Activated CD4-positive, alpha-beta memory T cell treated with anti-CD3 and anti-CD28 coated beads, Interleukin-2, amount 10 ng/mL, durations not matched to agents 7 days and 5 days (primary cell): ENCODE data around the gene P2RY6. TPM values are rescaled to one million over a fixed set of nuclear protein-coding genes. Genes with fewer than 3 reads are reported as not detected.
A peak's percentile ranks its signal among the peaks of the same experiment; 100 is the strongest.

Experiments used
- CTCF ChIA-PET: fragments of 350-600 bp; sonication (Branson Sonifier 250); formaldehyde crosslinking; loops from one replicate; lab custom pipeline; 2021; ENCODE audit warnings: antibody characterized with exemption, inconsistent platforms; lab: Charles Lee
- POLR2A ChIA-PET: fragments of 350-600 bp; sonication (Branson Sonifier 250); formaldehyde crosslinking; loops from one replicate; lab custom pipeline; 2021; ENCODE audit warnings: antibody characterized with exemption; lab: Charles Lee
- DNase-seq: peaks from one replicate; pipeline ENCODE4 v3.0.0-alpha.2; 2020
- H3K27ac Mint-ChIP-seq: one replicate; pipeline ENCODE4 v1.8.0; 2021; ENCODE audit warnings: mild to moderate bottlenecking, mixed read lengths
- H3K27me3 Mint-ChIP-seq: one replicate; pipeline ENCODE4 v1.8.0; 2021; ENCODE audit warnings: mixed read lengths
- H3K36me3 Mint-ChIP-seq: one replicate; pipeline ENCODE4 v1.8.0; 2021; ENCODE audit warnings: low read depth, mixed read lengths
- H3K4me1 Mint-ChIP-seq: one replicate; pipeline ENCODE4 v1.8.0; 2021; ENCODE audit warnings: mixed read lengths
- H3K4me3 Mint-ChIP-seq: one replicate; pipeline ENCODE4 v1.8.0; 2021; ENCODE audit warnings: mild to moderate bottlenecking, mixed read lengths
- H3K9me3 Mint-ChIP-seq: one replicate; pipeline ENCODE4 v1.8.0; 2021; ENCODE audit warnings: mixed read lengths
- total RNA-seq, 2 experiments: library from RNA; stranded (reverse); gene quantifications; one replicate each; pipeline ENCODE4 v1.2.3, GENCODE V29; 2021

Gene P2RY6
- total RNA-seq: not detected

GRCh38 chr11:73271936-73272679 lies at the start of gene P2RY6:
Gene P2RY6, plus strand, starts transcription at chr11:73272338. Its CDS starts 24,181 bp downstream, at chr11:73296519.
- H3K27me3 Mint-ChIP-seq: peaks cover 19% of the 10 kb centered on the region
- no peak within 1 kb of the TSS for H3K4me3 Mint-ChIP-seq
- POLR2A ChIA-PET: no interaction called here
- CTCF ChIA-PET: interaction anchor here (1.3 to 1.4 kb wide), 2 partner anchors 16 to 79 kb away, joined by 4 read pairs; no protein-coding TSS in a partner anchor
- H3K36me3 Mint-ChIP-seq: no peaks in the 10 kb centered on the region
- no peak within 1 kb of the TSS for H3K27ac Mint-ChIP-seq
- no peaks in the 10 kb centered on the region for H3K9me3 Mint-ChIP-seq
- no peak for DNase-seq
- no peaks in the 10 kb centered on the region for H3K4me1 Mint-ChIP-seq

GRCh38 chr11:73223998-73224730 lies 48.0 kb upstream of the P2RY6 start:
- POLR2A ChIA-PET: no interaction called here
- CTCF ChIA-PET: interaction anchor here (0.6 to 1.1 kb wide), 2 partner anchors 127 to 1310 kb away, joined by 3 to 4 read pairs; no protein-coding TSS in a partner anchor
- Mint-ChIP-seq H3K4me3 (no peak overlapping the region), H3K36me3 (no peaks in the 10 kb centered on the region), H3K27me3 (peaks cover 21% of the 10 kb centered on the region), H3K9me3 (no peaks in the 10 kb centered on the region), H3K27ac (no peak overlapping the region), H3K4me1 (peaks cover 7% of the 10 kb centered on the region)
- DNase-seq: no peak

GRCh38 chr11:73225001-73225686 lies 47.0 kb upstream of the P2RY6 start:
- peaks cover 12% of the 10 kb centered on the region for H3K27me3 Mint-ChIP-seq
- no peaks in the 10 kb centered on the region for H3K9me3 Mint-ChIP-seq
- POLR2A ChIA-PET: no interaction called here
- no peaks in the 10 kb centered on the region for H3K36me3 Mint-ChIP-seq
- H3K4me1 Mint-ChIP-seq: peaks cover 6% of the 10 kb centered on the region
- DNase-seq: no peak
- H3K27ac Mint-ChIP-seq: no peak overlapping the region
- CTCF ChIA-PET: interaction anchor here (1.1 kb wide), 1 partner anchor 126 kb away, joined by 3 read pairs; no protein-coding TSS in a partner anchor
- no peak overlapping the region for H3K4me3 Mint-ChIP-seq

GRCh38 chr11:73225851-73226250 lies 46.3 kb upstream of the P2RY6 start:
- no peak overlapping the region for H3K4me3 Mint-ChIP-seq
- peak overlapping the region; percentile 14 for H3K27ac Mint-ChIP-seq
- peaks cover 9% of the 10 kb centered on the region for H3K27me3 Mint-ChIP-seq
- ChIA-PET POLR2A (no interaction called here), CTCF (no interaction called here)
- peaks cover 6% of the 10 kb centered on the region for H3K4me1 Mint-ChIP-seq
- no peak for DNase-seq
- H3K9me3 Mint-ChIP-seq: no peaks in the 10 kb centered on the region
- H3K36me3 Mint-ChIP-seq: no peaks in the 10 kb centered on the region

GRCh38 chr11:73226297-73227006 lies 45.7 kb upstream of the P2RY6 start:
- Mint-ChIP-seq H3K4me3 (no peak overlapping the region), H3K9me3 (no peaks in the 10 kb centered on the region), H3K27me3 (peaks cover 9% of the 10 kb centered on the region), H3K27ac (no peak overlapping the region), H3K36me3 (no peaks in the 10 kb centered on the region), H3K4me1 (peaks cover 6% of the 10 kb centered on the region)
- no peak for DNase-seq
- ChIA-PET CTCF (no interaction called here), POLR2A (no interaction called here)

- Mint-ChIP-seq H3K4me1 (peaks cover 6% of the 10 kb centered on the region), H3K4me3 (no peak overlapping the region), H3K36me3 (no peaks in the 10 kb centered on the region), H3K9me3 (no peaks in the 10 kb centered on the region), H3K27ac (no peak overlapping the region), H3K27me3 (peaks cover 9% of the 10 kb centered on the region)
- POLR2A ChIA-PET: no interaction called here
- DNase-seq: no peak
- CTCF ChIA-PET: no interaction called here
These were observed 44.4 kb upstream of the P2RY6 start for GRCh38 chr11:73227571-73228211.

GRCh38 chr11:73228268-73229134 lies 43.6 kb upstream of the P2RY6 start:
- POLR2A ChIA-PET: no interaction called here
- no peaks in the 10 kb centered on the region for H3K36me3 Mint-ChIP-seq
- no peak overlapping the region for H3K27ac Mint-ChIP-seq
- no peaks in the 10 kb centered on the region for H3K9me3 Mint-ChIP-seq
- peaks cover 6% of the 10 kb centered on the region for H3K4me1 Mint-ChIP-seq
- CTCF ChIA-PET: no interaction called here
- peaks cover 9% of the 10 kb centered on the region for H3K27me3 Mint-ChIP-seq
- no peak overlapping the region for H3K4me3 Mint-ChIP-seq
- no peak for DNase-seq

GRCh38 chr11:73229321-73229895 lies 42.7 kb upstream of the P2RY6 start:
- Mint-ChIP-seq H3K4me1 (peaks cover 3% of the 10 kb centered on the region), H3K9me3 (no peaks in the 10 kb centered on the region), H3K27me3 (peaks cover 7% of the 10 kb centered on the region), H3K36me3 (no peaks in the 10 kb centered on the region), H3K27ac (no peak overlapping the region), H3K4me3 (no peak overlapping the region)
- POLR2A ChIA-PET: no interaction called here
- CTCF ChIA-PET: no interaction called here
- no peak for DNase-seq

- H3K27me3 Mint-ChIP-seq: peaks cover 4% of the 10 kb centered on the region
- CTCF ChIA-PET: no interaction called here
- H3K4me3 Mint-ChIP-seq: no peak overlapping the region
- no peaks in the 10 kb centered on the region for H3K9me3 Mint-ChIP-seq
- DNase-seq: no peak
- H3K27ac Mint-ChIP-seq: no peak overlapping the region
- H3K36me3 Mint-ChIP-seq: no peaks in the 10 kb centered on the region
- POLR2A ChIA-PET: no interaction called here
- no peaks in the 10 kb centered on the region for H3K4me1 Mint-ChIP-seq
These were observed 42.0 kb upstream of the P2RY6 start for GRCh38 chr11:73229896-73230875.

- Mint-ChIP-seq H3K36me3 (no peaks in the 10 kb centered on the region), H3K27ac (no peak overlapping the region), H3K9me3 (no peaks in the 10 kb centered on the region), H3K27me3 (no peaks in the 10 kb centered on the region), H3K4me1 (no peaks in the 10 kb centered on the region), H3K4me3 (no peak overlapping the region)
- ChIA-PET POLR2A (no interaction called here), CTCF (no interaction called here)
- DNase-seq: no peak
These were observed 41.2 kb upstream of the P2RY6 start for GRCh38 chr11:73230931-73231330.
